Colonic mucosa (tissue), 4 donors: ENCODE data around the gene TRAPPC3L. TPM values are rescaled to one million over a fixed set of nuclear protein-coding genes. Genes with fewer than 3 reads are reported as not detected.
"Not testable (repeated sequence)": the region's sequence is repeated elsewhere in the genome, so short reads cannot be mapped to it uniquely, and the experiment has no call there.

Experiments
- DNase-seq: peaks from one replicate; pipeline ENCODE4 v3.0.0-alpha.2; 2020
- H3K27ac ChIP-seq: fragments of 200-600 bp; one replicate; pipeline ENCODE4 v1.8.0; 2021
- H3K27me3 ChIP-seq: fragments of 200-600 bp; one replicate; pipeline ENCODE4 v1.8.0; 2021
- H3K36me3 ChIP-seq: fragments of 200-600 bp; one replicate; pipeline ENCODE4 v1.8.0; 2021
- H3K4me1 ChIP-seq: fragments of 200-600 bp; one replicate; pipeline ENCODE4 v1.8.0; 2021; ENCODE audit warnings: mild to moderate bottlenecking
- H3K4me3 ChIP-seq: fragments of 200-600 bp; one replicate; pipeline ENCODE4 v1.8.0; 2021
- H3K9ac ChIP-seq, 2 donors: one replicate each; pipeline ENCODE4 v1.7.0; 2013; ENCODE audit warnings: control low read depth in 2 of 2, low read depth in 2 of 2, low read length in 2 of 2
- H3K9me3 ChIP-seq: fragments of 200-600 bp; one replicate; pipeline ENCODE4 v1.8.0; 2021
- intact Hi-C: fragments of 100-400 bp; cut with DNase I; formaldehyde crosslinking; loops from one replicate; pipeline ENCODE4 v1.14.1; 2022
- total RNA-seq, 2 donors: library from RNA; stranded (reverse); fragmentation: NEBNext Ultra II Directional in 1 of 2; extraction: Animal tissue kit (Norgen Biotek cat#: 25700) in 1 of 2; gene quantifications; one replicate each; pipeline ENCODE4 v1.2.1, GENCODE V29; 2021
- TF ChIP-seq, protein P1 (sequence below): fragments of 200-600 bp; IDR thresholded peaks from one replicate; pipeline ENCODE4 v1.8.0; 2022; ENCODE audit warnings: antibody characterized with exemption, mild to moderate bottlenecking
- donor health status: healthy.
- donor health status: DM: no; HTN: no; CAD: no.
- donor health status: DM: no; HTN: no; CAD: no.

TRAPPC3L gene
- total RNA-seq, 2 donors from 2014 or later = not detected

DNA sequence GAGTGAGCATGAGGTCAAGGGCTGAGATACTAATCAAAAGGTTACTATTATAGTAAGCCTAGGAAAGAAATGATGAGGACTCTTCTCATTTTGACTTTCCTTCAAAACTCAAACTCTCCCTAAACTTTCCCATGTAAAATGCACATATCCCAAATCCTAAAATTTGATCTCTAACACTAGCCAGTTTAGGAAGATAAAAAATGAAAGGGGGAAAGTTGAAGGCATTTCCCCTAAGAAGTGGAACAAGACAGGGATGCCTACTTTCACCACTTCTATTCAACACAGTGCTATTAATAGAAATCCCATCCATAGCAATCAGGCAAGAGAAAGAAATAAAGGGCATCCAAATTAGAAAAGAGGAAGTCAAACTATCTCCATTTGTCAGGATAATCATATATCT lies 37.0 kb downstream of the TRAPPC3L start:
- H3K9ac ChIP-seq = no peak overlapping the region
- no peaks in the 10 kb centered on the region for H3K27me3 ChIP-seq
- H3K36me3 ChIP-seq = no peaks in the 10 kb centered on the region
- no peaks in the 10 kb centered on the region for H3K4me1 ChIP-seq
- TF ChIP-seq, protein P1, sequence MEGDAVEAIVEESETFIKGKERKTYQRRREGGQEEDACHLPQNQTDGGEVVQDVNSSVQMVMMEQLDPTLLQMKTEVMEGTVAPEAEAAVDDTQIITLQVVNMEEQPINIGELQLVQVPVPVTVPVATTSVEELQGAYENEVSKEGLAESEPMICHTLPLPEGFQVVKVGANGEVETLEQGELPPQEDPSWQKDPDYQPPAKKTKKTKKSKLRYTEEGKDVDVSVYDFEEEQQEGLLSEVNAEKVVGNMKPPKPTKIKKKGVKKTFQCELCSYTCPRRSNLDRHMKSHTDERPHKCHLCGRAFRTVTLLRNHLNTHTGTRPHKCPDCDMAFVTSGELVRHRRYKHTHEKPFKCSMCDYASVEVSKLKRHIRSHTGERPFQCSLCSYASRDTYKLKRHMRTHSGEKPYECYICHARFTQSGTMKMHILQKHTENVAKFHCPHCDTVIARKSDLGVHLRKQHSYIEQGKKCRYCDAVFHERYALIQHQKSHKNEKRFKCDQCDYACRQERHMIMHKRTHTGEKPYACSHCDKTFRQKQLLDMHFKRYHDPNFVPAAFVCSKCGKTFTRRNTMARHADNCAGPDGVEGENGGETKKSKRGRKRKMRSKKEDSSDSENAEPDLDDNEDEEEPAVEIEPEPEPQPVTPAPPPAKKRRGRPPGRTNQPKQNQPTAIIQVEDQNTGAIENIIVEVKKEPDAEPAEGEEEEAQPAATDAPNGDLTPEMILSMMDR = no peak
- no peak overlapping the region for H3K27ac ChIP-seq
- no peaks in the 10 kb centered on the region for H3K9me3 ChIP-seq
- no peak overlapping the region for H3K4me3 ChIP-seq
- no peak for DNase-seq
- intact Hi-C loops = no loop called here

DNA sequence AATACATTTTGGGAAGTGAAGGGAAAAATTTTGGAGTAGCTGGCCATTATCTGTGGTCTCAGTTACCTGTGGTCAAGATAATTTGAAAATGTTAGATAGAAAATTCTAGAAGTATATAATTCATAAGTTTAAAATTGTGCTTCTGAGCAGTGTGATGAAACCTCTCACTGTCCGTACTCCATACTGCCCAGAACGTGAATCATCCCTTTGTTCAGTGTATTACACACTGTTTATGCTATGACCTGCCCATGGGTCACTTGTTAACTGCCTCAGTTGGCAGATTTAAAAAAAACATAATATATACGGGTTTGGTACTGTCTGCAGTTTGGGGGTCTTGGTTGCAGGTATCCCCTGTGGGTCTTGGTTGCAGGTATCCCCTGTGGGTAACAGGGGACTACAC lies 38.2 kb downstream of the TRAPPC3L start:
- H3K36me3 ChIP-seq = no peaks in the 10 kb centered on the region
- DNase-seq = no peak

DNA sequence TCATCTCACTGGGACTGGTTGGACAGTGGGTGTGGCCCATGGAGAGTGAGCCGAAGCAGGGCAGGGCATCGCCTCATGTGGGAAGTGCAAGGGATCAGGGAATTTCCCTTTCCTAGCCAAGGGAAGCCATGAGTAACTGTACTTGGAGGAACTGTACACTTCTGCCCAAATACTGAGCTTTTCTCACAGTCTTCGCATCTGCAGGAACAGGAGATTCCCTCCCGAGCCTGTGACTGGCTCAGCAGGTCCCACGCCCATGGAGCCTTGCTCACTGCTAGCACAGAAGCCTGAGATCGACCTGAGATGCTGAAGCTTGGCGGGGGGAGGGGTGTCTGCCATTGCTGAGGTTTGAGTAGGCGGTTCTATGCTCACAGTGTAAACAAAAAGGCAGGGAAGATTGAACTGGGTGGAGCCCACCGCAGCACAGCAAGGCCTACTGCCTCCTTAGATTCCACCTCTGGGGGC lies 44.5 kb downstream of the TRAPPC3L start:
- no peaks in the 10 kb centered on the region for H3K4me1 ChIP-seq
- H3K36me3 ChIP-seq = no peaks in the 10 kb centered on the region
- no peak overlapping the region for H3K4me3 ChIP-seq
- no peaks in the 10 kb centered on the region for H3K27me3 ChIP-seq
- DNase-seq = peak; percentile 21
- H3K27ac ChIP-seq = no peak overlapping the region
- H3K9me3 ChIP-seq = no peaks in the 10 kb centered on the region
- no peak overlapping the region for H3K9ac ChIP-seq
- intact Hi-C loops = no loop called here
- TF ChIP-seq, protein P1 = no peak

More for the DNA sequence above, 38.2 kb downstream of the TRAPPC3L start:
- no peak overlapping the region for H3K4me3 ChIP-seq
- H3K27ac ChIP-seq = no peak overlapping the region
- H3K9me3 ChIP-seq = no peaks in the 10 kb centered on the region
- no peak overlapping the region for H3K9ac ChIP-seq
- TF ChIP-seq, protein P1 = no peak
- no peaks in the 10 kb centered on the region for H3K4me1 ChIP-seq
- intact Hi-C loops = no loop called here
- no peaks in the 10 kb centered on the region for H3K27me3 ChIP-seq

DNA sequence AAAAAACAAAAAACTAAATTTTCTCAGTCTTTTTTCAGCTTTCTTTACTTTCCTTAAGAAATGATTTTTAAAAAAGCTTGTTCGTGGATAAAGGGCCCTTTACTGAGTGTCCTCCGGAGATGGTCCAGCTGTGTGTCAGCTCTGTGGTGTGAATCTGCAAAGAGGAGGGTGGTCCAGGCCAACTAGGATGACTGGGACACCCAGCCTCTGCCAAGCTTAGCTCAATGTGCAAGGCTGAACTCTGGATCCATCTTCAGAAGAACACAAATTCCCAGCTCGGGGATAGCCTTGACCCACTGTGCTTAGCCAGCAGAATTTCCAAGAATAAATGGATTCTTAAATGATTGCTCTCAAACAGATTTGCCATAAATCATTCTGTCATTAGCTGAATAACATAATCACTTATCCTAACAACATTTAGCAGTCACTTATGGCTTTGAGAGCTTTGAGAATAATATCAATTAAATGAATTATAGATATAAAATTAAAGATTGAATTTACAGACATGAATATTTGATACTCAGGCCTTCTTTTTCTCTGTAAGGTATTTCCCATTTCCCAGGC lies 48.3 kb downstream of the TRAPPC3L start:
- no peaks in the 10 kb centered on the region for H3K27me3 ChIP-seq
- TF ChIP-seq, protein P1 = no peak
- H3K4me3 ChIP-seq = no peak overlapping the region
- H3K27ac ChIP-seq = no peak overlapping the region
- no peaks in the 10 kb centered on the region for H3K36me3 ChIP-seq
- H3K4me1 ChIP-seq = no peaks in the 10 kb centered on the region
- DNase-seq = no peak
- no peak overlapping the region for H3K9ac ChIP-seq
- no peaks in the 10 kb centered on the region for H3K9me3 ChIP-seq
- intact Hi-C loops = no loop called here

DNA sequence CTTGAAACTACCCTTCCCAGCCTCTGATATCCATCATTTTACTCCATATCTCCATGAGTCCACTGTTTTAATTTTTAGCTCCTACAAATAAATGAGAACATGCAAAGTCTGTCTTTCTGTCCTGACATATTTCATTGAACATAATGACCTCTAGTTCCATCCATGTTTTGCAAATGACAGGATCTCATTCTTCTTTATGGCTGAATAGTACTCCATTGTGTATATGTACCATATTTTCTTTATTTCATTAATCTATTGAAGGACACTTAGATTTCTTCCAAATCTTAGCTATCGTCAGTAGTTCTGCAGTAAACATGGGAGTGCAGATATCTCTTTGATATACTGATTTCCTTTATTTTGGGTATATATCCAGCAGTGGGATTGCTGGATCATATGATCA lies 50.3 kb downstream of the TRAPPC3L start:
- H3K4me1 ChIP-seq, H3K9ac ChIP-seq, DNase-seq, H3K36me3 ChIP-seq, H3K4me3 ChIP-seq, H3K27ac ChIP-seq, H3K27me3 ChIP-seq, H3K9me3 ChIP-seq, intact Hi-C loops: not testable (repeated sequence)

DNA sequence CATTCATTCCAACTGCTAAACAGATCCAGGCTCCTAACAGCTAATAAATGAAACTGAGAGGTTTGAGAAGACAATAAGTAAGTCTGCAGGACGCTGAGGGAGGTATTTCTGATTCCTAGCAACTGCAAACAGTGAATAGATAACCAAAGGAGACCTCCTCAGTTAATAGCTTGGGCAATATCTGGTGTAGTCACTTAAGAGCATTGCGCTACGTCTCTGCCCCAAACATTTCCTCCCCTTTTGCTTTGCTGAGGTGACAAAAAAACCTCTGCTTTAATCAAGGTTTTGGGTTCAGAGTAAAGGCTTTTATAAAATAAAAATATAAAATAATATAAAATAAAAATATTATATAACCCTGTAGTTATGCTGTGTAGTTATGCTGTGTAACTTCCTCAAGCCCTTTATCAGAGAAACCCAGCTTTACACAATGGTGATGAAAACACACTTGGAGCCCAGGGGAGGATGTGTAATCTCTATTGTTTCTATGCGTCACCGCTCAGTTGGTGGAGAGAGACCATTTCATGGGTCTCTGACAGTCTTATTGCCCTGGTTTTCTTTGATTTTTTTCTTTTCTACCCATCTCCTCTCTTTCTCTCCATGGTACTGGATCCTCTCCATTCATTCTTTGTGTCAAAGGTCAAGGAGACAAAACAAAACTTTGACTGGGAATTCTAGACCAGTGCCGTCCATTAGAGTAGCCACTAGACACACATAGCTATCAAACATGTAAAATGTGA lies 53.0 kb downstream of the TRAPPC3L start:
- no peaks in the 10 kb centered on the region for H3K4me1 ChIP-seq
- DNase-seq = no peak
- TF ChIP-seq, protein P1 = no peak

More for the DNA sequence above, 53.0 kb downstream of the TRAPPC3L start:
- Histone ChIP-seq H3K27me3 (no peaks in the 10 kb centered on the region), H3K27ac (no peak overlapping the region), H3K4me3 (no peak overlapping the region), H3K9me3 (no peaks in the 10 kb centered on the region), H3K36me3 (no peaks in the 10 kb centered on the region), H3K9ac (no peak overlapping the region)
- intact Hi-C loops = no loop called here
